Measurements from ENCODE around the gene NPHP3.

NPHP3 gene

DNA sequence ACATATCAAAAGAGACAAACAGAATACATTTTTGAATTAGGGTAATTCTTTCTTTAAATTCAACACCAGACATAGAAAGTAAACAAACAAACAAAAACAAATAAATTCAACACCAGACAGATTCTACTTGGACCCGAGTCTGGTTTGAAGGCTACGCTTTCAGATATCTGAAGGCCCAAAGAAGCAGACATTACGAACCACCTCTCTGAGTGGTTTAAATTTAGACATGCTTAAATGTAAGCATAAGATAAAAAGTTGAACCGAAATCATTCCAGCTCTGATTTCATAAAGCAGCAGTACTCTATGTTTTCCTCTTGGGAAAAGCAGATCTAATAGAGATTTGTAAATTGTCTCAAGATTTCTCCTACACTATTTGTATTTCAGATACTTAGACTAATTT lies 32.2 kb downstream of the NPHP3 start:
- DNase-seq (ENCODE audit: low spot score) = no peak

DNA sequence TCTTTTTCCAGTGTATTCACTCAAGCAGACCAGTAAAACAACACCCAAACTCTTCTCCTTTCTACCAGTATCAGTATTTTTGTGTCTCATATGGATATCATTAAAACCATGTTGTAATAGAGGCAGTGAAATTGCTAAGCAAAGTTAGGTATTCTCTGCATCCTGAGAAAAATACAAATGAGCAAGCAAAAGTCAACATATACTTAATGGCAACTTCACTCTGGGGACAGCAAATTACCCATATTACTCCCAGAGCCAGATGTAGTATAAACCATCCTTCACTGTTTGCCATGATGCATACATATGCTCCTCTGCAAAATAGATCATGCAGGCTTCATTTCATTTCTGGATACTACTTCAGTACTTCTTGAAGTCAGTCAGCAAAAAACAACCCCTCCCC lies 40.0 kb downstream of the NPHP3 start:
- DNase-seq (ENCODE audit: low spot score) = no peak

DNA sequence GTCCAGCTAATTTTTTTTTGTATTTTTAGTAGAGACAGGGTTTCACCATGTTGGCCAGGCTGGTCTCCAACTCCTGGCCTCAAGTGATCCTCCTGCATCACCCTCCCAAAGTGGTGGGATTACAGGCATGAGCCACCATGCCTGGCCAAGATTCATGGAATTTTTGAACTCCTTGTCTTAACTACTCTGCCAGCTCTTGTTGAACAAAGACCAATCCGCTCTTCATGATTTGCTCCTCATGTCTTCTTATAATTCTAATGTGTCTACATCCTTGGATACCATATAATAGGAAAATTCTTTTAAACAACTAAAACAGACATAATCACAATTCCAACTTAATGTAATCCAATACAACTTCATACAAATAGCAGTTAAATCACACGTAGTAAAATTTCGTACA lies 40.8 kb downstream of the NPHP3 start:
- DNase-seq (ENCODE audit: low spot score) = no peak

DNA sequence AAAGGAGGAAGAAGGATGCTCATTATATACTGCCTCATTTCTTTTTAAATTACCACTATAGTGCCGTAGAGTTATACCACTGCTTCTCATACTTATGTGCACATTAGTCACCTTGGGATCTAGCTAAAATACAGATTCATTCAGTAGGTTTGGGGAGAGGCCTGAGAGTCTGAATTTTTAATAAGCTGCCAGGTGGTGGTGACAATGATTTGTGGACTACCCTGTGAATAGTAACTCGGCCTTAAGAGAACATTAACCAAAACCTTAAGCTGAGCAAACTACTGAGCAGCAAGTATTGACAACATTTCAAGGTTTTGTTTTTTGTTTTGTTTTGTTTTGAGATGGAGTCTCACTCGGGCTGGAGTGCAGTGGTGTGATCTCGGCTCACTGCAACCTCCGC lies 42.3 kb downstream of the NPHP3 start:
- peak; percentile 36 for DNase-seq (ENCODE audit: low spot score)

DNA sequence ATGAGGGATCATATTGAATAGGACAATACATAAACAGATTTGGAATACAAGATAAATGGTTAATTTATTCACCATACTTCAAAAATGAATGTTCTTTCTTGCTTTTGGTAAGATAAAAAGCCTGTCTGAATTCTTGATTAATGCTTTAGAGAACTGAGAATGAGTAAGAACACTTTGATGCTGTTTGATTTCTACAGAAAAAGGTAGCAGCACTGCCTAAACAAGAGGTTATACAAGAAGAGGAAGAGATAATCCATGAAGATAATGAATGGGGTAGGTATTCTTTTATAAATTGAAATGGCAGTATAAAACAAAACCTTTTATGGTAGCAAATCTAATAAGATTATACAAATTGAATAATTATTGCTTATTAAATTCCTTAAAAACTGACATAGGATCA lies 46.8 kb downstream of the NPHP3 start:
- no peak for DNase-seq (ENCODE audit: low spot score)

DNA sequence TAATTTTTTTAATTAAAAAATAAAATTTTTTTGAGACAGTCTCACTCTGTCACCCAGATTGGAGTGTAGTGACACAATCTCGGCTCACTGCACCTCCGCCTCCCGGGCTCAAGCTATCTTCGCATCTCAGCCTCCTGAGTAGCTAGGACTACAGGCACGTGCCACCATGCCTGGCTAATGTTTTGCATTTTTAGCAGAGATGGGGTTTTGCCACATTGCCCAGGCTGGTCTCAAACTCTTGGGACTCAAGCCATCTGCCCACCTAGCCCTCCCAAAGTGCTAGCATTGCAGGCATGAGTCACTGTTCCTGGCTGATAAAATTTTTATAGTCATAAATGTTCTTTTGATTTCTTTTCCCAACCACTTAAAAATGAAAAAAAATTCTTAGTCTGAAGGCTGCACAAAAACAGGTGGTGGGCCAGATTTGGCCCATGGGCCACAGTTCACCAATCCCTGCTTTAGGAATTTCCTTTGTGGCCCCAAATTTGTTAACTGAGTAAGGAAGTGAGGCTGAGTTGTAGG lies 52.9 kb downstream of the NPHP3 start:
- DNase-seq (ENCODE audit: low spot score) = no peak

DNA sequence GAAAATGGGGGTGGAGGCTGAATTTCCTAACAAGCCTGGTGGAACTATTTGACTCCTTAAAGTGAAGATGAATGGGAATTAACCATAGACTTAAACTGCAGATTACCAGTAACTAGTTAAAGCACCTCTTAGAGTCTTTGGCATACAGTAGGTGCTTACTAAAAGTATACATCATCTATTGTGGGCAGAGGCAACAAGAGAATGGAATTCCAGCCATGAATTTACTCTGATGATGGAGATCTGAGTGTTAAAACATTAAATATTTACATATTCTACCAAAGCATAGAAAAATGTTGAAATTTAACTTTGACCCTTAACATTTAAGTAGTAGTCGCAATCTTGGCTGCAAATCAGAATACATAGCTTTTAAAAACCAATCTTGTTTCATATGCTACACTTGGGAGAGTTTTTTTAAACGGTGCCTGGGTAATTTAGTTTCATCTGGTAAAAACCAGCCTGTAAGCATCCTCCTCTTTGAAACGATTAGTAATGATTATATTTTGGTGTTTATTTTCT lies 56.9 kb downstream of the NPHP3 start:
- DNase-seq (ENCODE audit: low spot score) = no peak

DNA sequence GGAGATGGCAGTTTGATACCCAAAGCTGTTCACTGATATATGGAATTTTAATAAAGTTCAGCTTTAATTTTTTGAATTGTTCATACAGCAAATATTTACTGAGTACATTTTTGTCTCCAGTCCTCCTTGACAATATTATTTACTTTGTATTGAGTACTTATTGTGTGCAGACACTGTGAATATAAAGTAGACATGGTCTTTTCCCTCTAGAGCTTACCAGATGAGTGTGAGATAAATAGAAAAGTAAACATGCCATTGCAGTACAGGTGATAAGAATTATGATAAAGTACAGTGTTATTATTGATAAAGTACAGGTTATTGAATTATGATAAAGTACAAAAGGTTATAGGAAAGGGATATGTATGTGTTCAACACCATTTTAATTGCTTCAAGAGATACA lies 60.0 kb downstream of the NPHP3 start:
- DNase-seq (ENCODE audit: low spot score) = no peak

DNA sequence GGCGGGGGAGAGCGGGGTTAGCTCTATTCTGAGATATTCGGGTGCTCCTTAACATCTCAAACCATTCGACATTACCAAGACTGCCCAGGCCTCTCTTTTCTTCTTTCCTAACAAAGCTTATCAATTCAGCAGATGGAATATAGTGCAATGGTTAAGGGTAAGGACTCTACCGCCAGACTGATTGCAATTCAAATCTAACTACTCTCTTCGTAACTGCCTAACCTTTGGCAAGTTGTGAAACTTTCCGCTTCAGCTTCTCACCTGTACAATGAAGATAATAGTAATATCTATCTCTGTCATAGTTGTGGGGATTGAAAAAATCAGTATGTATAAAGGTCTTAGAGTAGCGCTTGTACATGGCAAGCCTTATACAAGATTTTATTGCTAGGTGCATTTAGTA lies 61.1 kb downstream of the NPHP3 start:
- no peak for DNase-seq (ENCODE audit: low spot score)

DNA sequence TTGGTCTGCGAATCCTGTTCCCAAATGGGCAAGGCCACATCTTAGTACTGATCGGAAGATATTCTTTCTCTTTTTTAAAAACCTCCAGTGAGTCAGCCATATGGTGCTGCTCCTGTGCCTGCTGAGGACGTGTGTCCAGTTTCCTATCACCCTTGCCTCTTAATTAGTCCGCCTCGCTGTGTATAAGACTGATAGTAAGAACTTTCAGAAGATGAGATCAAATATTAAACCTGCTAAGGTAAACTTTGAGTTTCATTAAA lies 61.5 kb downstream of the NPHP3 start:
- no peak for DNase-seq (ENCODE audit: low spot score)

DNA sequence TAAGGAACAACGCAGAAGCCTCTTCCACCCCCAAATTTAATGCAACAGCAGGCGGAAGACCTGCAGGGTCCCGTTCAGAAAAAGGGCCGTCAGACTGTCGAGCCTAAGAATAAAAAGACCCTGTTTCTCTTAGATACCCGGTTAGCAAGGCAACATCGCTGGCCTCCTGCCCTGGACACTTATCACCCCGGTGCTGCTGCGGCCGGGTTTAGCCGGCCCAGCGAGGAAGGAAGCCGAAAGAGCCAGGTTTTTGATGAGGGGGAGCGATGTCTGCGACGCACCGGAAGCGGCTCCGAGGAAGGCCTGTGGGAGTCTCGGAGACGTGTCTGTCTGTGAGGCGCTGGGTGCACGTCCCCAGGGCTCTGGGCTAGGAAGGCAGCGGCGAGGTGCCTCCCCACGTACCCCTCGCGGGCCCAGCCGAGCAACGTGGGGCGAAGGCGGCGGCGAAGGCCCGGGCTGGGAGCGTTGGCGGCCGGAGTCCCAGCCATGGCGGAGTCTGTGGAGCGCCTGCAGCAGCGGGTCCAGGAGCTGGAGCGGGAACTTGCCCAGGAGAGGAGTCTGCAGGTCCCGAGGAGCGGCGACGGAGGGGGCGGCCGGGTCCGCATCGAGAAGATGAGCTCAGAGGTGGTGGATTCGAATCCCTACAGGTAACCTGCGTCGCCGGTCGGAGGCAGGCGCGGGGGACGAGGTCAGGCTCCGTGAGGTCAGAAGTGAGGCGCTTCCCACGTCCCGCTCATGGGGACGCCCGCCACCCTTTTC lies 62.0 kb downstream of the NPHP3 start, which contains the start of gene UBA5:
Gene UBA5, plus strand, starts transcription at position 278 of the 759 bp plus-strand sequence. Its CDS starts 209 bp downstream, at position 487.
- peak; percentile 77 for DNase-seq (ENCODE audit: low spot score)

DNA sequence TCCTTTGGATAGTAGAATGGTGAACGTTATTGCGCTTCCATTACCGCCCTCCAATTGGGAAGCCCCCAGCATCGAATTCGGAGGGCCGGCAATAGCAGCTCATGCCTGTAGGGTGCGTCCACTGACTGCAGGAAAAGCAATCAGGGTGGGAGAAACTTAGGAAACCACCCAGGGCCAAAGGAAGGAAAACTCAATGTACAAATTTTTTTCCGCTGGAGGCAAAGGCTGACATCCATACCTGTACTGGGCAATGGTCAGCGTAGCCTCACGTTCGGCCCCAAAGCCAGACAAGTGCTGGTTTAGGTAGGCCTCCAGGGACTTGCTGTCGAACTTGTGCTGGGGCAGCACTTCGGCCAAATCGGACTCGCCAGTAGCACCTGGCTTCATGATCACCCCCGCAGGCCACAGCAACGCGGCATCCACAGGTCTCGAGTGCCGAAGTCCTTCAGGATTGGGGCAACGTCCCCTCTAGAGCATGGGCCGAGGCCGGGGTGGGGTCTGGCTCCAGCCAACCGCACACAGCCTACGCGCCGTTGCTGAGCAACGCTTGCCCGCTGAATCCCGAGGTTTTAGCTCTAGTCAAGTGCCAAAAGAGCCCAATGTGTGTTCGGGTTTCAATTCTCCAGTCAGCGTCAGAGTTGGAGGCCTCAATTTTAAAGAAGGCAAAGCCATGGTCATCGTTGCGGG lies 62.7 kb downstream of the NPHP3 start, which contains the start of gene ACAD11:
Gene ACAD11, minus strand, starts transcription at position 445 of the 687 bp plus-strand sequence. Its CDS starts 58 bp downstream, at position 387.
- DNase-seq (ENCODE audit: low spot score) = peak; percentile 71

DNA sequence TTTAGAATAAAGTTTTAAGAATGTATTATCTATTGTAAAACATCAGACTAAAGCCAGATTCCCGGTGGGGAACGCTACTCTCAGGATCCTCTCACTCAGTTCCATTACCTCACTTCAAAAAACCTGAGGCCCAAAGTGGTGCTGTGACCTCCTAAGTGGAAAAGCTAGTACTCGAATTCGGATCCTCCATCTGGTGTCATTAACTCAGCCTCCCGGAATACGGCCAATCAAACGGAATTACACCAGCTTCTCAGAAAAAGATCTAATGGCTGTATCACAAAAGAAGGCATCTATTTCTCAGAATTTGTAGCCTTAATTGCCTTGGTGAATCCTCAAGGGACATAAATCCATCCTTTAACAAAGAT lies 63.2 kb downstream of the NPHP3 start:
- peak; percentile 43 for DNase-seq (ENCODE audit: low spot score)

DNA sequence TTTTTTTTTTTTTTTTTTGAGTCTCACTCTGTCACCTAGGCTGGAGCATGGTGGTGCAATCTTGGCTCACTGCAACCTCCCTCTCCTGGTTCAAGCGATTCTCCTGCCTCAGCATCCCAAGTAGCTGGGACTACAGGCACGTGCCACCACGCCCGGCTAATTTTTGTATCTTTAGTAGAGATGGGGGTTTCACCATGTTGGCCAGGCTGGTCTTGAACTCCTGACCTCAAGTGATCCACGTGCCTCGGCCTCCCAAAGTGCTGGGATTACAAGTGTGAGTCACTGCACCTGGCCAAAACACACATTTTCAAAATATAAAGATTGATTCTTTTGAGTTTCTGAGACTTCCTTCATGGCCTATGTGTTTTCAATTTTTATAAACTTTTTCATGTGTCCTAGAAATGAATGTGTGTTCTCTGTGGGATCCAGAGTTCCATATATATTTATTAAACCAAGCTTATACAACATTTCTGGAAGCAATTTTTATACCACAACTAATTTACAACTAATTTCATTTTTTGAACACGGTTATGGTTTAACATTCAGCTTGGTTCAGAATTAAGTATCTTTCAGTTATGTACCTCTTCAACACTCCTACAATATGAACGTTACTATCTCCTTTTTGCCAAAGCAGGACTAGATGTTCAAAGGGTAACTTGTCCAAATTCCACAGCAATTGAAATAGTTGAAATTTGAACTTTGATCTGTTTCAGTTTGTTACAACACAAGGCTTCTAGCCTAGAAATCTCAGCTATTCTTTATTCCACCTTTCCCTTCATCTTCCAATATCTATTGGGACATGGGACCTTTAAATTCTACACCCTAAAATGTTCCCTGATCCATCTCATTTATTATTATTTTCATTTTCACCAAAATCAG lies 64.1 kb downstream of the NPHP3 start:
- no peak for DNase-seq (ENCODE audit: low spot score)

DNA sequence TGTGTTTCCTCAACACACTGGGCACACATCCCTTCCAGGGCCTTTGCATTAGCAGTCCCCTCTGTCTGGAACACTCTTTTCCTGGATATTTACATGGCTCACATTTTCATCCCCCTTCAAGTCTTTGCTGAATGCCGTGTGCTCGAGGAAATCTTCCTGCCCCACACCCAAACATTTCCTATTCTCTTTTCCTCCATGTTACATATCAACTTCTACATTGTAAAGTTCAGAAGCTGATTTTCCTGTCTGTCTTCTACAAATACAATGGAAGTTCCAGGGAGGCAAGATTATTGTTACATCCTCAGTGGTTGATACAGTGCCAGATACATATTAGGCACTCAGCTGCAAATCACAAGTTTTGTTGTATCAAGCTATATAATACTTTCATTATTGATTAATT lies 66.7 kb downstream of the NPHP3 start:
- no peak for DNase-seq (ENCODE audit: low spot score)

DNA sequence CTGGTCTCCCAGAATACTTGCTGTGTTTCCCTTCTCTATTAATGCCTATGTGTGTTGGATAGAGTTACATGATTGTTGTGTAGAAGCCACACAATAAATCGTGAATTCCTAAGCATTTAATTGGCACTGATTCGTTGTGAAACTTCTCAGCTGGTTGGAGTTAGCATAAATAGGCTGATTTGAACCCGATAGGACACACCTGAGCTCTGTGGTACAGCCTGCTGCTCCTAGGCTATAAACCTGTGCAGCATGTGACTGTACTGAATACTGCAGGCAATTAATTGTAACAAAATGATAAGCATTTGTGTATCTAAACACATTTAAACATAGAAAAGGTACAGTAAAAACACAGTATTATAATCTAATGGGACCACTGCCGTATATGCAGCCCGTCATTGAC lies 67.5 kb downstream of the NPHP3 start:
- no peak for DNase-seq (ENCODE audit: low spot score)

DNA sequence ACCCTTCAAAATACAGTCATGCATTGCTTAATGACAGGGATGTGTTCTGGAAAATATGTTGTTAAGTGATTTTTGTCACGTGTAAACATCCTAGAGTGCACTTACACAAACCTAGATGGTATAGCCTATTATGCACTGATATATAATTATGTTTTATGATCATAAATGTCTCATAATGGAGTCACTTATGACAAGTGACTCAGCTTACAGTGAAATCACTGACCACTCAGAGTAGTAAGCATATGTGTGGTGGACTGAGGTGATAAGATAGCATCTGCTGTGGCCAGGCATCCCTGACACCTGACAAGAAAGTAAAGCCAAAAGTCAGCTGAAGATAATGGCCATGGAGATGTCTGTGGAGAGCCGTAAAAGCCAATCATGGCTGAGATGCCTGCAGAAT lies 68.0 kb downstream of the NPHP3 start:
- DNase-seq (ENCODE audit: low spot score) = no peak

DNA sequence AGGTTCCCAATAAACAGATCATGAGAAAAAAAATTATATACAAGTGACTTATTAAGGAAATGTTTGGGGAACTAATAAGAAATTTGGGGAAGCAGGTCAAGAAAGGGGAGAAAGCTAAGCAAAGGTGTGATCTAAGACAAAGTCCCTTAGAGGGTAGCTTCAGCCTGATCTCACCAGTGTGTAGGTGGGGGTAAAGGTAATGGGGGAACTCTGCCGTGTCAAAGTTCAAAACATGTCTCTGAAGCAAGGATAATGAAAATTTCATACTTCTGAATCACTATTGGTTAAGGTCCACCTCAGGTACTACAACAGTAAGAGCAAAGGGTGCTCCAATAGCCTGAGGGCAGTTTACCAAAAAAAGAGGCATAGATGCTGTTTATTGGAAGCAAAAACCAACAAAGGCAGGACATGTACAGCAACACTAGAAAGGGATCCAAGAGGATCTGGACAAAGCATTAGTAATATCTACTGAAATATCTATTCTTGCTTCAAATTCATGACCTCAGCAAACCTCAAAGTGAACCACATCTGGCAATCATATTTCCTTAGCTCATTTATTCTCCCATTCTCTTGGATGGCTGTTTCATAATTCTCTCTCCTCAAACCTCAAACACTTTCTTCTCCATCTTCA lies 69.5 kb downstream of the NPHP3 start:
- no peak for DNase-seq (ENCODE audit: low spot score)

DNA sequence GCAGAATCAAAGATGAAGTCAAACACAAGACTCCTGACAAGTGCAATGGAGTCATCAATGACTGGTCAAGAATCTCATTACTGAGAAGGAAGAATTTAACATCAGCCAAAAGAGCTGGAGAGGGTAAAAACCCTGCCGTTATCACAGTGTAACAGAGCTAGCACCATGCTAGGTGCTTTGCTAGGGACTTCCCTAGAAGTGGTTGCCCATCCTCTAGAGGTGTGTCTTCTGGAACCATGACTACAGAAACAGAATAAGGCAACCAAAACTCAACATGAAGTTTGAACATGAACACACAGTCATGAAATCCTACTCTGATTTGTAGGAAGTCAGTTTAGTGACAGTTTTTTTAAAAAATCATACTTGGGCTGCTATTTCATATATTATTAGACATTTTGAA lies 72.1 kb downstream of the NPHP3 start:
- no peak for DNase-seq (ENCODE audit: low spot score)

DNA sequence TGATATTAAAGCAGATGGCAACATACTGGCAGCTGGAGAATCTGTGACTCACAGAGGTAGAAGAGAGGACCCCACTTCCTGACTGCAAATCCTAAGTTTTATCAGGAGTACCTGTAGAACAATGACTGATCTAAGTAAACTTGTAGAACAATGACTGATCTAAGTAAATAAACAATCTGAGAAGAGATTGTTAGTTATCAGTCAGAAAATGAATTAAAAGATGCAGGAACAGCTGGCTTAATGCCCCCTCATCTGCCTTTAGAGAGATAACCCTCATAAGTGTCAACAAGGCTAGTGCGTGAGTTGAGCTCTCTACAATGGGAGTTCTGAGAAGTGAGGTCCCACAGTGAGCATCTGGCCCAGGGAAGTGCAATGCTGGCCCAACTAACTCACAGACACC lies 77.2 kb downstream of the NPHP3 start:
- DNase-seq (ENCODE audit: low spot score) = peak; percentile 29

DNA sequence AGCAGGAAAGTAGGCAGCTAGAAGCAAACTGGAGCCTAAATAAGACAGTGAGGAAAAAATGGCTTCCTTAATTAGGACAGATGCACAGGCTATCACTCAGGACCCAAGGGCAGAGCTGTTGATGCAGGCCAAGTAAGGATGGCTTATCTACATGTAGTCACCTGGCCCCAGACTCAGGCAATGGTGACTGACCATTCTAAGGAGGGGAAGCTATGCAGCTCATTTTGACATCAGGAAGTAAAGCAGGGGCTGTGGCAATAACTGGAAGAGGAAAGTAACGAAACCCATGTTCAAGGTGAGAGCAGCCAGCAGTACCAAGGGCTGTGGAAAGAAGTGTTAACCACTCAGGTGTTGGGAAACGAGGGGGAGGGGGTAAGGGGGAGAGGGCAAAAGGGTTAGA lies 78.8 kb downstream of the NPHP3 start:
- DNase-seq (ENCODE audit: low spot score) = no peak

DNA sequence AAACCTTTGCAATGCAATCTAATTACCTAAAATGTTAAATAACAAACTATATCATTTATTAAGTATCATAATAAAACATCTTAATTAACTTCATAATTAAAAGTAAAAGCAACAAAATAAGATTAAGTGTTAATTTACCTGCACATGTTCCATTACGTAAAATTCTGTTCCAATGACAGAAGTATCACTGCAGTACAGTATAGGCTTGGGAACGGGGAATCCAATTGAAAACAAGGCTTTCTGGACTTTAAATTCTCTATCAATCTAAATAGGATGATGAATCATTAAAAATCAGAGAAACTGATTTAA lies 79.7 kb downstream of the NPHP3 start:
- DNase-seq (ENCODE audit: low spot score) = no peak

All from kidney tubule cell (primary cell).